DLD1 (cell line): ENCODE data around the gene MMP24.
"Not testable (repeated sequence)": the region's sequence is repeated elsewhere in the genome, so short reads cannot be mapped to it uniquely, and the experiment has no call there.

Source experiments
- in situ Hi-C: cut with HindIII; loops from 2 replicates; pipeline ENCODE4 v1.10.0; 2017; ENCODE audit warnings: low sequenced_read_pairs

Gene MMP24

DNA sequence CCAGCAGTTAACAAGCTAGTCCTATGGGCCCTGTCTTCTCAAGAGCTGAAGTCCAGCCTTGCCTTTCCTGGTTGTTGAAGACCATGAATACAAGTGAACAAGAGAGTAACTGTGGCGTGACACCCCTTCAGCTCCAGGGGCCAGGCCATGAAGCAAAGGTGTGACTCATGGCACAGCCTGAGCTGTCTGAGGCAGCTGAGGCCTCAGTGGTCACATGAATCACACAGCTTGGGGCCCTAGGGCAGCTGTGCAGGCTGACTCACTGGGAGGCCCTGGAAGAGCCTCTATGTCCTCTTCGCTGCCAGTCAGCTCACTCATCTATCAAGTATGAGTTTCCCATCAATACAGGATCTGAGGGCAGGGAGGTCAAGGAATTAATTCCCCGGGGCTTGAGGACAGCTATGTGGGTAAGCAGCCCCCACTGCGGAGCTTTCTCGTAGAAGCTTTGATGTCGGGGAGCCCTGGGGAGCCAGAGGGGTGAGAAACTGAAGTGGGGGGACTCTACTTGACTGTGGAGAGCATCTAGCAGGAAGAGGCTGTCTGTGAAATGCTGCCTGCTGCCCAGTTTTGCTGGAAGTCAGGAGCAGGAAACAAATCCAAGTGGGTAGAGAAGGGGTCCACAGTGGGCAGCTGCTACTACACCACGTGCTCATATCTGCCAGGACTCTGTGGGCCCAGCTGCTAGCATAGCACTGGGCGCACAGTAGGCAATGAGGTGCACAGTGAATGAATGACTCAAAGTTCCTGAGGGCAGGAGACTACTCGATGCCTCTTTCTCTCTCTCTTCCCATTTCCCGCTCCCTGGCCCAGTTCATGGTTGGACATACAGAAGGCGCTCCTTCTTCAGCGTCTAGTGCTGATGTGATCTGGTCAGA is 79.4 kb downstream of the MMP24 start:
- in situ Hi-C loops = no loop called here

DNA sequence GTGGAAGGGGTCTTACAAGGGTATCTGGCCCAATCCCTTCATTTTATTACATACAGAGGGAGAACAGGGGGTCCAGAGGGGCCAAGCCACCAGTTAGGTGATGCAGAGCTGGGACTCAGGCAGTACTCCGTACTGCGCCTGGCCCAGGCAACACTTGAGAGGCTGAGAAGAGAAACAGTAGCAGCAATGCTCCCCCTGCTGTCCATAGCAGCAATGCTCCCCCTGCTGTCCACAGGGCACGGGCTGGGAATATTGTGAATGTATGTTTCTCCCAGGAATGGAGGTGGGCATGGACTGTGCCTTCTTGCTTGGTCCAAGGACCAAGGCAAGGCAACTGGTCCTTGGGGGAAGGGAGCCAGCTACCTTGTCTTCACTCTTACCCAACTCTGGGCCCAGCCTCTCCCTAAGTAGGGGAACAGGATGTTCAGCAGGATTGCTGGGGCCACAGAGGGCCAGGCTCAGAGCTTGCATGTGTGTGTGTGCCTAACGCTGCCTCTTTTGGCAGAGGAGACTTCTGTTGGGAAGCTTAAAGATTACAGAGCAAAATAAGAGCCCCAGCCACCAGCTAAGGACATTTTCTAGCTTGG is 80.5 kb downstream of the MMP24 start:
- in situ Hi-C loops = no loop called here

DNA sequence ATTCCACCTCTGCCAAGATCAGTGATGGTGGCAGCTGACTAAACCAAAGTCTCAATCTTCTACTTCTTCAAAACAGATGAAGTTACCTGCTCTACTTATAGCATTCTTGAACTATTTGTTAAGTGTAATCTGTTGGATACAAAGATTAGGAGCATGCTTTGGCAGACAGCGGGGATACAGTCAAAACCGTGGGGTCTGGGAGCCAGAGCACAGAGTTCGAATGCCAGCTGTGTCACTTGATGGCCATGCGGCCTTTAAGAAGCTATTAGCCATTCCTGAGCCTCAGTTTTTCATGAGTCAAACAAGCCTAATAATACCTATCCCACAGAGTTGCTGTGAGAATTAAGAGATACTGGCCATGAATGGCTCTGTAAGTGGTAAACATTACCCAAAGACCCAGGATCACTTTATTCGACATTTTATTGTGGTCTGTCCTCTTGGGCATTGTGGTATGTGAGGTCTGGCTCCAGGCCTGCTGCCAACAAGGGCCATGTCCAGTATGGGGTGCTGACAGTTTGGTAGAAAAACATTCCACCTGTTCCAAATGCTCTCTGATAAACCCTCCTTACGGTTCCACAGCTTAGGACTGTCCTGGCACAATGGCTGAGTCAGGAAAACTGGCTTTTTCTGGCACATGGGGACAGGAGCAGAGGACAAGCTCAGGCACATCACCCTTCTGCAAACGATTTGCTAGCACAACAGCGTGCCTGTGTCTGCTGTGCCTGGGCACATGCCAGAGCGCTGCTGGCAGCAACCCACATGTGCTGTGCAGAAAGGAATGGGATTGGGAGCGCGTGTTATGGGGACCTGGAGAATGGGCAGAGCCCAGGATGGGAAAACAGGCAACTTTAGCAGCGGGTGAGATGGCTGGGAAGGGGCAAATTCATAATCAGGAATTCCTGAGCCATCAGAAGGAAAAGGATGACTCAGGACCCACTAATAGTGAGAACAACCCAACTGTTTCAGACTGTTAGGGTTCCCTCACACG is 81.5 kb downstream of the MMP24 start:
- in situ Hi-C loops = no loop called here

- in situ Hi-C loops = no loop called here
Observed at GRCh38 chr20:35311409-35311808, 84.9 kb downstream of the MMP24 start.

GRCh38 chr20:35311822-35312221 is 85.3 kb downstream of the MMP24 start:
- in situ Hi-C loops = no loop called here

DNA sequence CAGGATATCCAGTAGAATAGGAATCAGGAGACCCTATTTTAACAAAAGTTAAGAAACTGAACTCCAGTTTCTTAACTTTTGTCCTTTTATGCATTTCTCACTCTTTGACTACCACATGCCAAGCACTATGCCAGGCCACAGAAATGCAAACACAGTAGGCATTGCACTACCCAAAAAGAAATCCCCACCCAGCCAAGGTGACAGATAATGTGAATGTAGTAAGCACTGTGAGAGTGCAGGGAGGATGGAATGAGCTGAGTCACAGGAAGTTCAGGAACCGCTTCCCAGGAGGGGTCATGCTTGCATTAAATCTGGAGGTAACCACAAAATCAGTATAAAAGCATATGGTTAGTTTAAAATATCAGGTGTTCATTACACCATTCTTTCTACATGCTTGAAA is 85.8 kb downstream of the MMP24 start:
- in situ Hi-C loops = no loop called here

GRCh38 chr20:35314816-35315631 is 88.5 kb downstream of the MMP24 start:
- in situ Hi-C loops = no loop called here

- in situ Hi-C loops = not testable (repeated sequence)
Observed at GRCh38 chr20:35315632-35316020, 89.1 kb downstream of the MMP24 start.

DNA sequence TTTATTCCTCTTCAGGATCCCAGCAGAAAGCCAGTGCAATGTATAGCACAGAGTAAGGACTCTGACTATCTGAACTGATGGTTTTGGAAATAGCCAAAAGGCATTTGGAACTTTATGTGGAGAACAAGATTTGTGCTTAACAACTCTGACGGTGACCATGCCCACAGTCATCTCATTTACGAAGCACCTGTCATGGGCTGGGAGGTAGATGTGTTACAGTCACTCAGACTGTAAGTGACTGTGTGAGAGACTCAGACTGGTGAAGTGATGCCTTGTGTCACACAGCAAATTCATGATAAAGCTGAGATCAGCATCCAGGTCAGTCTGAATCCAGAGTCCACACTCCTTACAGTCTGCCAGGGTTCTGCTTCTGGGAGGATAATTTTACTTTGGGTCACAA is 89.6 kb downstream of the MMP24 start:
- in situ Hi-C loops = no loop called here

- in situ Hi-C loops = no loop called here
Observed at GRCh38 chr20:35317416-35318210, 91.1 kb downstream of the MMP24 start.

GRCh38 chr20:35318502-35319157 is 92.1 kb downstream of the MMP24 start:
- in situ Hi-C loops = no loop called here

DNA sequence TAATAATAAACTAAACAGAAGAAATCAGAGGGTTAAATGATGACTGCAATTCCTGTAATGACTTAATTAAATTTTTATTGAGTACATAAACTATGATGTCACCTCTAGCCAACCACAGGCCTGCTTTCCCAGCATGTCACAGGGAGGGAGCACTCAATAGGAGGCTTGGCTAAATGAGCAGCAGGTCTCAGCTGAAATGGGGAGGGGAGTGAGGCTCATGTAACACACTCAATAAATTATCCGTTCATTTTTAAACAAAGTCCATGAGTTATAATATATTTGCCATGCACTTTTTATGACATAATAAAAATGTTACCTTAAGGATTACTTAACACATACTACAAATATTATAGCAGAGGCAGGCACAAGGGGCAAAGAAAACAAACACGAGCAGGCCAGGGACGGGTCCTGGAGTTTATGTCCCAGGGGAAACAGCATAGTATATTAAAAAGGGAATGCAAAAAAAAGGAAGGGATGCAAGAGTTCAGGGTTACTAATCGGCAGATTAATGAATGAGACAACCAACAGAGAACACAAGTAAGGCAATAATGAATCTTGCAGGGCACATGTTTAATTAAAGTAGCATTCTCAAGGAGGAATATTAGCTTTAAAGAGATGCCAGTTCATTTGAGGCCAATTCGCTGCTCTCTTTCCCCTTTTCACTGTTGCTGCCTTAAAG is 92.8 kb downstream of the MMP24 start:
- in situ Hi-C loops = no loop called here

GRCh38 chr20:35319871-35320197 is 93.3 kb downstream of the MMP24 start:
- in situ Hi-C loops = no loop called here

GRCh38 chr20:35320396-35321126 is 94.1 kb downstream of the MMP24 start:
- in situ Hi-C loops = no loop called here

DNA sequence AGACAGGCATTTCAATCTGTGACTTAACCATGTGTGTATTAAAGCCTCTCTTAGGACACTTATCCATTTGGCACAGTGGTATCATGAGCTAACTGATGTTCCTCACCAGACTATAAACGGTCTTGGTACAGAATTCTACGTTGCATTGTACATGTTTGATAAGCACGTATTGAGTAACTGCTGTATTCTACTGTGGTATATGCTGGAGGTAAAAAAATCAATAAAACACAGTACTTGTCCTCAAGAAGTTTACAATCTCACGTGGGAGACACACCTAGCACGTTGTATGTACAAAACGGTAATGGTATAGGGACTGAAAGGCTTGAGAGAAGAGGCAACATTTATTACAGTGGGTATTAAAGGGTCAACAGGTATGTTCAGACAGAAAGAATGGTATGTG is 98.9 kb downstream of the MMP24 start:
- in situ Hi-C loops = no loop called here

- in situ Hi-C loops = no loop called here
Observed at GRCh38 chr20:35326021-35326739, 99.7 kb downstream of the MMP24 start.
